Body of pancreas (tissue), 4 donors: ENCODE data around the gene RHOD. TPM values are rescaled to one million over a fixed set of nuclear protein-coding genes. Genes with fewer than 3 reads are reported as not detected.

Source experiments
- ATAC-seq: fragments of 150-250 bp; one replicate; pipeline ENCODE4 v1.9.1; 2016
- DNase-seq, 4 donors: peaks; one replicate each; pipeline ENCODE4 v3.0.0-alpha.2; 2019
- H3K27ac ChIP-seq, 4 donors: fragments of 200-600 bp; sonication (generic); 1 replicate in 3 of 4; 2 replicates in 1 of 4; pipeline versions ENCODE4 v1.5.1 to v1.6.1; 2016 to 2019; ENCODE audit warnings: mild to moderate bottlenecking in 1 of 4, mixed read lengths in 1 of 4, moderate library complexity in 1 of 4
- H3K27me3 ChIP-seq, 2 donors: fragments of 200-600 bp; sonication (generic); one replicate each; pipeline ENCODE4 v1.6.0; 2016; ENCODE audit warnings: mild to moderate bottlenecking in 1 of 2
- H3K36me3 ChIP-seq, 2 donors: fragments of 200-600 bp; sonication (generic); replicated peaks in 1 of 2; 2 replicates each; pipeline ENCODE4 v1.5.1; 2016; ENCODE audit warnings: low read depth in 2 of 2; ENCODE audit not compliant: insufficient read depth in 1 of 2
- H3K4me1 ChIP-seq: fragments of 200-600 bp; sonication (generic); one replicate; pipeline ENCODE4 v1.6.0; 2016
- H3K4me3 ChIP-seq, 2 donors: fragments of 200-600 bp; sonication (generic); 1 replicate in 1 of 2; 2 replicates in 1 of 2; pipeline ENCODE4 v1.5.1; 2016 to 2019
- H3K9me3 ChIP-seq, 3 donors: fragments of 200-600 bp; sonication (generic); 1 replicate in 2 of 3; 2 replicates in 1 of 3; pipeline ENCODE4 v1.5.1; 2016
- CTCF ChIP-seq, 7 experiments: fragments of 450-650 bp in 4 of 7; fragments of 200-600 bp in 3 of 7; sonication (generic) in 3 of 7; IDR thresholded peaks; one replicate each; pipeline ENCODE4 v1.5.1; 2016 to 2019; ENCODE audit warnings: antibody characterized with exemption in 7 of 7
- POLR2A ChIP-seq, 3 donors: fragments of 450-650 bp; IDR thresholded peaks; one replicate each; pipeline ENCODE4 v1.6.1; 2016; ENCODE audit warnings: antibody characterized with exemption in 3 of 3, mild to moderate bottlenecking in 2 of 3
- WGBS, 2 donors: methylation state at CpG; one replicate each; pipeline ENCODE4 v1.1.5; 2017; 5-methylcytosine and 5-hydroxymethylcytosine counted together
- intact Hi-C: fragments of 100-400 bp; cut with DNase I; formaldehyde crosslinking; loops from one replicate; pipeline ENCODE4 v1.15.1; 2023
- total RNA-seq, 2 donors: library from RNA; depleted of rRNA; stranded (reverse); fragments of >200 nt; gene quantifications; one replicate each; pipeline ENCODE4 v1.1.0, GENCODE V29; 2016

The RHOD gene
- total RNA-seq, 2 donors from 2014 or later, result 19.1 to 33.5 TPM

- intact Hi-C loops, result no loop called here
- 82 to 91% methylated on average over 5 to 7 of the region's 7 CpGs for WGBS, 2 donors
- DNase-seq, result no peak
Measured at GRCh38 chr11:67014343-67014742, 42.3 kb upstream of the RHOD start.

GRCh38 chr11:67015048-67015447 is 41.6 kb upstream of the RHOD start:
- TF ChIP-seq CTCF (IDR thresholded peaks at IDR 0.05) (no peak), POLR2A (IDR thresholded peaks at IDR 0.05) (no peak)
- H3K36me3 ChIP-seq, result no peaks in the 10 kb centered on the region
- H3K9me3 ChIP-seq, result no peaks in the 10 kb centered on the region
- H3K4me1 ChIP-seq, result no peaks in the 10 kb centered on the region
- ATAC-seq, result no peak
- intact Hi-C loops, result no loop called here
- H3K27ac ChIP-seq, result no peak overlapping the region
- DNase-seq, result no peak
- H3K27me3 ChIP-seq, result no peaks in the 10 kb centered on the region
- no peak overlapping the region for H3K4me3 ChIP-seq
- 83 to 87% methylated on average over 8 of the region's 8 CpGs for WGBS, 2 donors

More at GRCh38 chr11:67014343-67014742, 42.3 kb upstream of the RHOD start:
- no peak overlapping the region for H3K4me3 ChIP-seq
- no peaks in the 10 kb centered on the region for H3K9me3 ChIP-seq
- H3K27me3 ChIP-seq, result no peaks in the 10 kb centered on the region
- no peaks in the 10 kb centered on the region for H3K36me3 ChIP-seq
- H3K4me1 ChIP-seq, result no peaks in the 10 kb centered on the region
- ATAC-seq, result no peak
- no peak overlapping the region for H3K27ac ChIP-seq
- TF ChIP-seq POLR2A (IDR thresholded peaks at IDR 0.05) (no peak), CTCF (IDR thresholded peaks at IDR 0.05) (no peak)

- 82 to 84% methylated on average over 3 to 5 of the region's 5 CpGs for WGBS, 2 donors
Measured at GRCh38 chr11:67016550-67016949, 40.1 kb upstream of the RHOD start.

GRCh38 chr11:67020949-67021348 is 35.7 kb upstream of the RHOD start:
- DNase-seq (no peak), ATAC-seq (no peak)
- Histone ChIP-seq H3K9me3 (no peaks in the 10 kb centered on the region), H3K27me3 (no peaks in the 10 kb centered on the region), H3K27ac (no peak overlapping the region), H3K4me3 (no peak overlapping the region), H3K4me1 (peaks cover 18% of the 10 kb centered on the region), H3K36me3 (no peaks in the 10 kb centered on the region)
- TF ChIP-seq POLR2A (IDR thresholded peaks at IDR 0.05) (no peak), CTCF (IDR thresholded peaks at IDR 0.05) (no peak)
- intact Hi-C loops, result no loop called here
- 85 to 88% methylated on average over 6 of the region's 6 CpGs for WGBS, 2 donors

More at GRCh38 chr11:67016550-67016949, 40.1 kb upstream of the RHOD start:
- TF ChIP-seq CTCF (IDR thresholded peaks at IDR 0.05) (no peak), POLR2A (IDR thresholded peaks at IDR 0.05) (no peak)
- ATAC-seq, result no peak
- Histone ChIP-seq H3K4me1 (no peaks in the 10 kb centered on the region), H3K27me3 (no peaks in the 10 kb centered on the region), H3K27ac (no peak overlapping the region), H3K36me3 (no peaks in the 10 kb centered on the region), H3K4me3 (no peak overlapping the region), H3K9me3 (no peaks in the 10 kb centered on the region)
- intact Hi-C loops, result no loop called here
- DNase-seq, result no peak

- H3K36me3 ChIP-seq, result no peaks in the 10 kb centered on the region
- TF ChIP-seq CTCF (IDR thresholded peaks at IDR 0.05) (no peak), POLR2A (IDR thresholded peaks at IDR 0.05) (no peak)
- DNase-seq, result peak; percentile 48 to 54 (median 50)
- ATAC-seq, result peak; percentile 30
- peaks cover 18% of the 10 kb centered on the region for H3K4me1 ChIP-seq
- H3K27ac ChIP-seq, result no peak overlapping the region
- intact Hi-C loops, result no loop called here
- no peaks in the 10 kb centered on the region for H3K9me3 ChIP-seq
- no peaks in the 10 kb centered on the region for H3K27me3 ChIP-seq
- no peak overlapping the region for H3K4me3 ChIP-seq
- 9 to 12% methylated on average over 16 to 20 of the region's 20 CpGs for WGBS, 2 donors
Measured at GRCh38 chr11:67022341-67022933, 34.2 kb upstream of the RHOD start.
